GM12878 (cell line): ENCODE measurements around the gene ZFPM1. TPM values are rescaled to one million over a fixed set of nuclear protein-coding genes. Genes with fewer than 3 reads are reported as not detected.

Experiments
- ATAC-seq: fragments of 200-7000 bp; cut with Tn5 transposase; 3 replicates; pipeline ENCODE4 v1.9.1; 2020; ENCODE audit warnings: mild to moderate bottlenecking, moderate library complexity
- BruUV-seq: library from RNA; stranded (reverse); fragments of 400-500 nt; replicated peaks from 2 replicates; lab custom pipeline; 2021; lab: Mats Ljungman, UMichigan
- CTCF ChIA-PET: fragments of 300-600 bp; sonication (Branson Sonifier 250); formaldehyde crosslinking; extraction: SDS; loops from one replicate; lab custom pipeline; 2021; ENCODE audit warnings: inconsistent platforms; lab: Yijun Ruan, JAX
- POLR2A ChIA-PET: fragments of 350-600 bp; formaldehyde crosslinking; extraction: SDS; loops from one replicate; lab custom pipeline; 2021; ENCODE audit warnings: inconsistent platforms; lab: Charles Lee
- RAD21 ChIA-PET: fragments of 300-600 bp; sonication (Branson Sonifier 250); formaldehyde crosslinking; loops from one replicate; lab custom pipeline; 2023; ENCODE audit warnings: antibody characterized with exemption; ENCODE audit not compliant: unreplicated experiment; lab: Charles Lee
- SMC1A ChIA-PET: fragments of 300-600 bp; sonication (Branson Sonifier 250); formaldehyde crosslinking; loops from one replicate; lab custom pipeline; 2023; ENCODE audit not compliant: unreplicated experiment, uncharacterized antibody; lab: Charles Lee
- DNase-seq: peaks from one replicate; pipeline ENCODE4 v3.0.0-alpha.2; 2011; ENCODE audit warnings: low read depth, low spot score
- FAIRE-seq: peaks from 3 replicates; lab custom pipeline; 2011; peaks lifted over from hg19 to GRCh38; lab: Jason Lieb, UNC
- H2AFZ ChIP-seq: 2 replicates; pipeline ENCODE4 v1.6.0; 2011; ENCODE audit warnings: low read depth, low read length, control low read depth; ENCODE audit not compliant: control insufficient read depth
- H3K27ac ChIP-seq: 2 replicates; pipeline ENCODE4 v1.5.1; 2011; ENCODE audit warnings: control low read depth; ENCODE audit not compliant: control insufficient read depth, insufficient read depth
- H3K27me3 ChIP-seq, 2 experiments: replicated peaks in 1 of 2; 2 replicates each; pipeline versions ENCODE4 v1.6.0 to v1.6.1; 2011; ENCODE audit warnings: low read length in 1 of 2; ENCODE audit not compliant: control insufficient read depth in 2 of 2, insufficient read depth in 2 of 2
- H3K36me3 ChIP-seq, 2 experiments: 2 replicates each; pipeline ENCODE4 v1.5.1; 2011; ENCODE audit warnings: low read length in 1 of 2; ENCODE audit not compliant: control insufficient read depth in 2 of 2, insufficient read depth in 2 of 2
- H3K4me1 ChIP-seq: 2 replicates; pipeline ENCODE4 v1.6.1; 2011; ENCODE audit warnings: mild to moderate bottlenecking, low read length, moderate library complexity, mixed read lengths; ENCODE audit not compliant: control insufficient read depth, insufficient read depth
- H3K4me2 ChIP-seq: 2 replicates; pipeline ENCODE4 v1.6.0; 2011; ENCODE audit warnings: control low read depth; ENCODE audit not compliant: control insufficient read depth, insufficient read depth
- H3K4me3 ChIP-seq: fragments of 200-600 bp; sonication (generic); 2 replicates; pipeline ENCODE4 v1.5.1; 2016
- H3K79me2 ChIP-seq: 2 replicates; pipeline ENCODE4 v1.6.0; 2011; ENCODE audit warnings: low read length; ENCODE audit not compliant: control insufficient read depth, insufficient read depth
- H3K9ac ChIP-seq: 2 replicates; pipeline ENCODE4 v1.8.0; 2011; ENCODE audit warnings: low read length, control low read depth, mixed read lengths; ENCODE audit not compliant: control insufficient read depth, insufficient read depth
- H3K9me3 ChIP-seq: replicated peaks from 3 replicates; pipeline ENCODE4 v1.5.1; 2011; ENCODE audit warnings: mild to moderate bottlenecking, low read length; ENCODE audit not compliant: control insufficient read depth, insufficient read depth
- H4K20me1 ChIP-seq: 2 replicates; pipeline ENCODE4 v1.6.0; 2011; ENCODE audit not compliant: control insufficient read depth, insufficient read depth
- CHD2 ChIP-seq: IDR thresholded peaks from 2 replicates; pipeline ENCODE4 v1.6.1; 2011; ENCODE audit warnings: low read depth, low read length, improper control_type of control experiment, borderline replicate concordance
- ELK1 ChIP-seq: IDR thresholded peaks from 2 replicates; pipeline ENCODE4 v1.6.1; 2012; ENCODE audit warnings: low read depth, low read length, improper control_type of control experiment
- EZH2 ChIP-seq: IDR thresholded peaks from 2 replicates; pipeline ENCODE4 v1.6.1; 2012; ENCODE audit warnings: low read depth, mild to moderate bottlenecking, control low read depth, inconsistent platforms, low read length, borderline replicate concordance; ENCODE audit not compliant: control insufficient read depth
- GATAD2B ChIP-seq: fragments of 450-650 bp; conservative IDR thresholded peaks from 2 replicates; pipeline ENCODE4 v1.6.1; 2017; ENCODE audit warnings: low read depth, mild to moderate bottlenecking, moderate library complexity
- IKZF1 ChIP-seq: fragments of 450-650 bp; conservative IDR thresholded peaks from 2 replicates; pipeline ENCODE4 v1.6.1; 2017; ENCODE audit warnings: antibody characterized with exemption, mild to moderate bottlenecking
- MEF2A ChIP-seq: IDR thresholded peaks from 2 replicates; pipeline ENCODE4 v1.6.1; 2011; ENCODE audit warnings: low read depth, mild to moderate bottlenecking, low read length, moderate library complexity; ENCODE audit not compliant: insufficient read depth
- MLLT1 ChIP-seq: fragments of 450-650 bp; IDR thresholded peaks from 2 replicates; pipeline ENCODE4 v1.6.1; 2016; ENCODE audit warnings: mild to moderate bottlenecking
- NFXL1 ChIP-seq: fragments of 450-650 bp; IDR thresholded peaks from 2 replicates; pipeline ENCODE4 v1.6.1; 2017; ENCODE audit warnings: antibody characterized with exemption, mild to moderate bottlenecking, borderline replicate concordance
- NR2C1 ChIP-seq: fragments of 450-650 bp; IDR thresholded peaks from 2 replicates; pipeline ENCODE4 v1.6.1; 2017; ENCODE audit warnings: antibody characterized with exemption, mild to moderate bottlenecking, moderate library complexity
- PAX8 ChIP-seq: fragments of 450-650 bp; IDR thresholded peaks from 2 replicates; pipeline ENCODE4 v1.6.1; 2017; ENCODE audit warnings: mild to moderate bottlenecking, moderate library complexity
- PRDM15 ChIP-seq: fragments of 450-650 bp; formaldehyde crosslinking; IDR thresholded peaks from 2 replicates; pipeline ENCODE4 v1.4.0; 2020; ENCODE audit warnings: mild to moderate bottlenecking, moderate library complexity
- RB1 ChIP-seq: fragments of 450-650 bp; formaldehyde crosslinking; IDR thresholded peaks from 2 replicates; pipeline ENCODE4 v1.6.1; 2017; ENCODE audit warnings: mild to moderate bottlenecking, borderline replicate concordance
- RUNX3 ChIP-seq: IDR thresholded peaks from 2 replicates; pipeline ENCODE4 v1.6.1; 2012; ENCODE audit warnings: low read length, inconsistent platforms
- USF1 ChIP-seq: IDR thresholded peaks from 2 replicates; pipeline ENCODE4 v1.6.1; 2011; ENCODE audit warnings: borderline replicate concordance, low read depth, mild to moderate bottlenecking, moderate library complexity, mixed read lengths, low read length; ENCODE audit not compliant: insufficient read depth; ENCODE audit errors: extremely low read length
- YBX1 ChIP-seq: fragments of 450-650 bp; IDR thresholded peaks from 2 replicates; pipeline ENCODE4 v1.6.1; 2016; ENCODE audit warnings: antibody characterized with exemption
- whole genome bisulfite sequencing: methylation state at CpG from one replicate; pipeline ENCODE4 v1.1.6; 2016; ENCODE audit warnings: low lambda C conversion rate; ENCODE audit not compliant: insufficient replicate concordance, insufficient coverage; ENCODE audit errors: missing lambda C conversion rate; 5-methylcytosine and 5-hydroxymethylcytosine counted together
- in situ Hi-C: fragments of 300-500 bp; cut with MboI; formaldehyde crosslinking; loops from 9 replicates; pipeline ENCODE4 v1.14.3; 2018; ENCODE audit warnings: mixed read lengths
- intact Hi-C: fragments of 100-400 bp; cut with micrococcal nuclease; formaldehyde crosslinking; loops from one replicate; pipeline ENCODE4 v1.14.2; 2022; ENCODE audit not compliant: unreplicated experiment
- polyA plus RNA-seq, 11 experiments: library from polyadenylated mRNA; depleted of rRNA in 4 of 11; unstranded in 6 of 11; stranded (reverse) in 5 of 11; fragments of >200 nt; fragmentation: Nextera tagmentation in 4 of 11; fragmentation: Illumina TruSeq in 1 of 11; extraction: Ambion mirVana in 4 of 11; extraction: Trizol in 1 of 11; gene quantifications; 1 replicate in 1 of 11; 2 replicates in 10 of 11; pipeline versions ENCODE4 v1.2.1 to v1.2.3, GENCODE V29; 2011 to 2016; ENCODE audit warnings: inconsistent platforms in 2 of 11, missing spikeins in 2 of 11, low read depth in 1 of 11
- total RNA-seq, 4 experiments: library from RNA; depleted of rRNA in 3 of 4; stranded (reverse); fragments of >200 nt in 3 of 4; fragmentation: Illumina TruSeq in 1 of 4; extraction: Trizol in 1 of 4; gene quantifications; 2 replicates each; pipeline versions ENCODE4 v1.2.1 to v1.2.3, GENCODE V29; 2013 to 2021

The ZFPM1 gene
- total and polyA plus RNA-seq, 10 of the 15 experiments (the other 5 are each of a cell fraction or from before 2014, with no cell fraction given): 0.02 to 5.1 (median 0.30) TPM

GRCh38 chr16:88461331-88462269 lies 8.5 kb downstream of the ZFPM1 start:
- no peak overlapping the region for H2AFZ ChIP-seq
- H4K20me1 ChIP-seq: no peaks in the 10 kb centered on the region
- H3K27me3 ChIP-seq: no peaks in the 10 kb centered on the region
- 60% methylated on average over 30 of the region's 30 CpGs for WGBS
- POLR2A ChIA-PET: no interaction called here
- no peak overlapping the region for H3K4me2 ChIP-seq
- no peak overlapping the region for H3K4me3 ChIP-seq
- H3K36me3 ChIP-seq: no peaks in the 10 kb centered on the region
- SMC1A ChIA-PET: no interaction called here
- no peak for ATAC-seq
- TF ChIP-seq GATAD2B (no peak), RUNX3 (no peak), YBX1 (no peak), NFXL1 (no peak), RB1 (no peak), NR2C1 (no peak), MEF2A (no peak), IKZF1 (no peak), USF1 (no peak), PAX8 (no peak), PRDM15 (CRISPR knock-in tag) (no peak), CHD2 (no peak), EZH2 (no peak), MLLT1 (no peak), ELK1 (no peak)
- no peak overlapping the region for H3K9ac ChIP-seq
- peaks cover 22% of the 10 kb centered on the region for H3K4me1 ChIP-seq
- no TSS peak for BruUV-seq
- CTCF ChIA-PET: interaction anchor here (0.6 kb wide), 1 partner anchor 151 kb away, joined by 3 read pairs; no protein-coding TSS in a partner anchor
- FAIRE-seq: no peak
- in situ Hi-C loops: no loop called here
- peaks cover 3% of the 10 kb centered on the region for H3K79me2 ChIP-seq
- intact Hi-C loops: no loop called here
- H3K9me3 ChIP-seq: no peaks in the 10 kb centered on the region
- RAD21 ChIA-PET: no interaction called here
- H3K27ac ChIP-seq: no peak overlapping the region
- no peak for DNase-seq
